Erythroblast (primary cell): ENCODE results near the gene CAV1.

Experiments
- GATA1 ChIP-seq: IDR thresholded peaks from 2 replicates; pipeline ENCODE4 v1.6.1; 2011; ENCODE audit warnings: low read depth, mild to moderate bottlenecking, control low read depth, low read length, moderate library complexity
- POLR2A ChIP-seq: IDR thresholded peaks from 2 replicates; pipeline ENCODE4 v1.6.1; 2011; ENCODE audit warnings: mild to moderate bottlenecking, low read length

DNA sequence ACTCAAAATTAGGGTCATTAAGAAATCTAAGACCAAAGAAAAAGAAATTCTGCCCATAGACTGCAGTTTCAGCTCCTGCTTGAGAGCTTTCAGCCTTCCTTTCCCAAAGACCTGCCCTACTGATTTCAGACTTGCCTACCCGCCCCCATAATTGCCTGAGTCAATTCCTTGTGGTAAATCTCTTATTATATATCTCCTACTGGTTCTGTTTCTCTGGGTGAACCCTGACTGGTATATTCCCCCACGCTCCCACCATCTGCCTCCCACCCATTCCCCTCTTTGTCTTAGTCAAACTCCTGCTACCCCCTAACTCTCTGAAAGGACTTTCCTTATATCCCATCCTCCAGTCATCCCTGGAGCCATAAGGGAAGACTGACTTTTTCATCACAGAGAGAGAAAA is 82.5 kb downstream of the CAV1 start:
- TF ChIP-seq POLR2A (no peak), GATA1 (no peak)
